Activated T-helper 9 cell treated with anti-CD3 and anti-CD28 coated beads, Interleukin-2, amount 50 U/mL, for 16 hours (primary cell): ENCODE data around the gene BORCS5.

Source experiments
- DNase-seq: peaks from one replicate; pipeline ENCODE4 v3.0.0-alpha.2; 2020; ENCODE audit warnings: low read depth

BORCS5 gene

DNA sequence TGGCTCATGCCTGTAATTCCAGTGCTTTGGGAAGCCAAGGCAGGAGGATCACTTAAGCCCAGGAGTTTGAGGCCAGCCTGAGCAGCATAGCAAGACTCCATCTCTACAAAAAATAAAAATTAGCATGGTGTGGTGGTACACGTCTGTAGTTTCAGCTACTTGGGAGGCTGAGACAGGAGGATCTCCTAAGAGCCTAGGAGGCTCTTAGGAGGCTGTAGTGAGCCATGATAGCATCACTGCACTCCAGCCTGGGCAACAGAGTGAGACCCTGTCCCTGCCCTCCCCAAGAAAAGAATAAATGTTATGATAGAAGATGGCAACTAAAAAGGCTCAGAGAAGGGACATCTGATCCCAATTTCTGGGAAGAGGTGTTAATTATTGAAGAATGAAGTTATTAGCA, 3.6 kb upstream of the BORCS5 start:
- no peak for DNase-seq

DNA sequence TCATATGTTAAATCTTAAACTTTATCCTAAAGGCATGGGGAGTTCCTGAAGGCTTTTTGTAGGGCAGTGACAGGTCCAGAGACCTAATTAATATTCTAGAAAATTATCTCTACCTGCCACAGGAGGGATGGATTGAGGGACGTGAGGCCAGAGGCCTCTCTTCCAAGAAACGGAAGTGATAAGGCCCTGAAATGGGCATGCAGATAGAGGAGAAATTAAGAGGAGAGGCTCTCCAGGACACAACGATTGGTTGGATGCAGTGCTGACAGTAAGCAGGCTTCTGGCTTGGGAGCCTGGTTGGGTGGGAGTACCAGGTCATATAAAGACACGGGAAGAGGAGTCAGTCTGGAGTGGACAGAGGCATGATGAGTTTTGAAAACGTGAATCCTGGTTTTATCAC, 3.1 kb upstream of the BORCS5 start:
- DNase-seq, result no peak

DNA sequence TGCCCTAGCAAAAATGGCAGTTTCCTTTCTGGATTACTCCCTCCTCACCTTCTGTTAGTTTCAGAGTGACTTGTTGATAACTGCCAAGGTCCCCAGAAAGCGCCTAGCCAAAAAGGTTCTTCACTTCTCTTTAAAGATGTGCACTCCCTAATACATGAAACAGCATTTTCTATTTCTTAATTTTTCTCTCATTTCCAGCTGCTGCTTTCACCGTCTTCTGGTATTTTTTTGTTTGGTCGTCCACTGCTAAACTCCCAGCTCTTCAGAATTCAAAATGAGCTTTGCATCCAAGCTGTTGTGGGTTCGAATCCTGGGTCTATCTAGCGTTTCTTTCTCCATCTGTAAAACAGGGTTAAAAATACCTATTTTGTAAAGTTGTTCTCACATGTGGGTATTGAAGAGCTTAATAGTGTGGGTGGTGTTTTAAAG, 397 bp upstream of the BORCS5 start:
- no peak for DNase-seq

- DNase-seq, result no peak
Measured at GRCh38 chr12:12357719-12358461, 1.0 kb downstream of the BORCS5 start.

DNA sequence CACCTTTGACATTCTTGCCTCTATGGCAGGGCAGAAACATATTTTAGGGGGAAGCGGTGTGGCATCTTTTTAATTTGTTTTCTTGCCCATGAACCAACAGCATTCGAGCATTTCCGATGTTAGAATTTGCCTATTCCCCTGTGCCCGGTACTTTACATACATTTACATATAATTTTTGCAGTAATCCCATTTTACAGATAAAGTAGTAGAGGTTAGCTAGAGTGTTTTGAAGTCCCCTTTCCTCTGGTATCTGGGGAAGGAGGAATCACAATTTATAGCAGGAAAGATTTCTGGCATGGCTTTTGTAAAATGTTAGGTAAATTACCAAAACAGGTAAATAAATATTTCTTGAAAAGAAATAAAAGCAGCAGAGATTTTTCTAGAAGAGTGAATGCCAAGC, 1.6 kb downstream of the BORCS5 start:
- DNase-seq, result no peak

DNA sequence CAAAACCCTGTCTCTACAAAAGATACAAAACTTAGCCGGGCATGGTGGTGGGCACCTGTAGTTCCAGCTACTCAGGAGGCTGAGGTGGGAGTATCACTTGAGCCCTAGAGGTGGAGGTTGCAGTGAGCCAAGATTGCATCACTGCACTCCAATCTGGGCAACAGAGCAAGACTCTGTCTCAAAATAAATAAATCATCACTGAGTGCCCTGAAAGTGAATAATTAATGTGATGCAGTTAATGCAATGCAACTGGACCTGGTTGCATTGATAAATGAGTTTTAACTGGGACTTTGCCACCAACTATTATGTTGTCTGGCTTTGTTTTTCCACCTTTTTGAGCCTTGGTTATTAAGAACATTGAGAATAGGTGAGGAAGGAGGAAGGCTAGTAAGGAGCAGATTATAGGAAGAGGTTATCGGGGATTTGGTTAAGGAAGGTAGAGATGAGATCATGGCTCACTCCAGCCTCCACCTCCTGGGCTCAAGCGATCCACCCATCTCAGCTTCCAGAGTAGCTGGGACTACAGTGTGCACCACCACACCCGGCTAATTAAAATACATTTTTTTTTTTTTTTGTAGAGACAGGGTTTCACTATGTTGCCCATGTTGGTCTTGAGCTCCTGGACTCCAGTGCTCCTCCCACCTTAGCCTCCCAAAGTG, 8.0 kb downstream of the BORCS5 start:
- no peak for DNase-seq

DNA sequence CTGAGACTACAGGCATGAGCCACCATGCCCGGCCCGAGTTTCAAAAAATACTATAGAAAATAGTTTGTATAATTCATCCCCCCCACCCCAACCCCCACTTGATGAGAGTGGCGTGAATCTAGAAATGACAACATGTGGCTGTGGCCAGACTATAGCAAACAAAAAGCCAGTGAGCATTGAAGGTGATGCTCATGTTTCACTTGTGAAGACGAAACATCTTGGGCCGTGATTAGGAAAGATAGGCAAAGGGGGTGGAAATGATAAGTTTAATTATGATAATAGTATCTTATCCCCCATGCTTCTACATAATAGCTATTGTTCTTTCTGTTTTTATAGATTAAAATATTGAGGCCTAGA, 8.5 kb downstream of the BORCS5 start:
- no peak for DNase-seq

- DNase-seq, result no peak
Measured at GRCh38 chr12:12365931-12366431, 9.1 kb downstream of the BORCS5 start.

- DNase-seq, result no peak
Measured at GRCh38 chr12:12366701-12367481, 10.0 kb downstream of the BORCS5 start.

- no peak for DNase-seq
Measured at GRCh38 chr12:12367482-12367998, 10.7 kb downstream of the BORCS5 start.

DNA sequence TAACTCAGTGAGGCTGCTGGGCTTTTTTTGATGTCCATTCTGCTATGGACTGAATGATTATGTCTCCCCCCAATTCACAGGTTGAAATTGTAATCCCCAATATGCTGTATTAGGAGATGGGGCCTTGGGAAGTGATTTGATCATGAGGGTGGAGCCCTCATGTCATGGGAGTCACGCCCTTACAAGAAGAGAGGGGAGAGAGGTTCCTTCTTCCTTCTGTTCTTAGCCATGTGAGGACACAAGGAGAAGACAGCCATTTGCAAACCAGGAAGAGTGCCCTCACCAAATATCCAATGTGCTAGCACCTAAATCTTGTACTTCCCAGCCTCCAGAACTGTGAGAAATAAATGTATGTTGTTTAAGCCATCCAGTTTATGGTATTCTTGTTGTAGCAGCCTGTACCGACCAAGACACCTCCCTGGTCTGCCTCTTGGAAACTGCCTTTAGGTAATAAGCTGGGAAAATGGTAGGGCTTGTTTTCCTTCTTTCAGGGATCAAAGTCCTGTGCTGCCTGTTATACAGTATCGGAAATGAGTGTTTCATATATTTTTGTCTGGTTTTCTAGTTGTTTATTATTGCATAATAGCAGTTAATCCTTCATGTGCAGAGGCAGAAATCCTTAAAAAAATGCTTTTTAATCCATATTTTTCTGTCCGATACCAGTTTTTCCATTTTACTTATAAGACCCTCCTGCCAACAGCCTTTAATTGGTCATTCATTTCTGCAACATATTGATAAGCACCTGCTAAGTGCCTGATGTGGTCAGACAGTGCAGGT, 16.3 kb downstream of the BORCS5 start:
- DNase-seq, result no peak

DNA sequence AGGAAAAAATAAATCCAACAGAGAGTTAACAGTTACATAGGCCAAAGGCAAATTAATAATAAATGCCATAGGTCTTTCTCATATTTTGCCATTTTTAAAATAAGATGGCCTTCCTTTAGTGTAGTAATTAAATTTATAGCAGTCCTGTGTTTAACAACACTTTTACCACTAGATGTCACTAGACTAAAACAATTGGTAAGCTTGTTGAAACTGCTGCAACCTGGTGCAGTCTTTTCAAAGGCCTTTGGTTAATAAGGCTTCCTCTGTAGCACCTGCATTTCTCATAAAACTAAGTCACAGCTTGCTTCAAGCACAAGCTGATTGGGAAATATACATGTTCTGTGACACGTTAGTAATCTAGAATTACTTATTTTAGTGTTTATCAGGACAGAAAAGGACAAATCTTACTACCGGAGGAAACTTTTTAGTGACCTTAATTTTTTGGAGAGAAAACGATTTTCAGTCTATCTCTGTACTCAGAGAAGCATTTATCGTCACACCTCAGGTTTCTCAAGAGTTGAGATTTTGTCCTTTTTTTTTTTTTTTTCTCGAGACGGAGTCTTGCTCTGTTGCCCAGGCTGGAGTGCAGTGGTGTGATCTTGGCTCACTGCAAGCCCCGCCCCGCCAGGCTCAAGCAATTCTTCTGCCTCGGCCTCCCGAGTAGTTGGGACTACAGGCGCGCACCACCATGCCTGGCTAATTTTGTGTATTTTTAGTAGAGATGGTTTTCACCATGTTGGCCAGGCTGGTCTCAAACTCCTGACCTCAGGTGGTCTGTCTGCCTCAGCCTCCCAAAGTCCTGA, 20.0 kb downstream of the BORCS5 start:
- DNase-seq, result no peak

DNA sequence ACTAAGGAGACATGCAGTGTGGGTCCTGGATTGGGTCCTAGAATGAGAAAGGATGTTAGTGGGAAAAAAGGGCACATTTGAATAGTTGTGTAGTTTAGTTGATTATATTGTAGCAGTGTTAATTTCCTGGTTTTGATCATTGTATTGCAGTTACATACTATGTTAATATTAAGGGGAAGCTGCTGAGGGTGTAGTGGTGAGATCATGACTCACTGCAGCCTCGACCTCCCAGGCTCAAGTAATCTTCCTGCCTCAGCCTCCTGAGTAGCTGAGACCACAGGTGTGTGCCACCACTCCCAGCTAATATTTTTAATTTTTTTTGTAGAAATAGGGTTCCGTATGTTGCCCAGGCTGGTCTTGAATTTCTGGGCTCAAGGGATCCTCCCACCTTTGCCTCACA, 21.7 kb downstream of the BORCS5 start:
- no peak for DNase-seq

DNA sequence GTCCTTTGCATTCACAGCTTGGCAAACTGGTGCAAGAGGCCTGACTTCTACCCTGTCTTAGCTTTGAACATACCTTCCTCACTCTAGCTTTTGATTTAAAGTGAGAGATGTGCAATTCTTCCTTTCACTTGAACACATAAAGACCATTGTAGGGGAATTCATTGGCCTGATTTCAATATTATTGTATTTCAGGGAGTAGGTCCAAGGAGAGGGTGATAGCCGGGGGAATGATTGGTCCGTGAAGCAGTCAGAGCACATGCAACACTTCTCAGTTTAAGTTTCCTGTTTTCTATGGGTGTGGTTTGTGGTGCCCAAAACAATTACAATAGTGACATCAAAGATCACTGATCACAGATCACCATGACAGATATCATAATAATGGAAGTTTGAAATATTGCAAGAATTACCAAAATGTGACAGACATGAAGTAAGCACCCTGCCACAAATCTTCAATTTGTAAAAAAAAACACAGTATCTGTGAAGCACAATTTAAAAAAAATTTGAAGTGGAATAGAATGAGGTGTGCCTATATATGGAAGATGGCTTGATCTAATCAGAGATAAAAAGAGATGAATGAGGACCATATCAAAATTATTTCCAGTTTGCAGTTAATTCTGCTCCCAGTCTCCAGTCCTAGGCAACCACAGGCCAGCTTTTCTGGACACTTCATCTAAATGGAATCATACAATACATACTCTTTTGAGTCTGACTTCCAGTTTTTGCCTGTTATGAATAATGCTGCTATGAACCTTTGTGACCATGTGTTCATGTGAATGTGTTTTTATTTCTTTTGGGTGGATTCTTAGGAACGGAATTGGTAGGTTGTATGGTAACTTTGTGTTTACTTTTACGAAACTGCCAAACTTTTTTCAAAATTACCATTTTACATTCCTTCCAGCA, 23.2 kb downstream of the BORCS5 start:
- DNase-seq, result no peak

DNA sequence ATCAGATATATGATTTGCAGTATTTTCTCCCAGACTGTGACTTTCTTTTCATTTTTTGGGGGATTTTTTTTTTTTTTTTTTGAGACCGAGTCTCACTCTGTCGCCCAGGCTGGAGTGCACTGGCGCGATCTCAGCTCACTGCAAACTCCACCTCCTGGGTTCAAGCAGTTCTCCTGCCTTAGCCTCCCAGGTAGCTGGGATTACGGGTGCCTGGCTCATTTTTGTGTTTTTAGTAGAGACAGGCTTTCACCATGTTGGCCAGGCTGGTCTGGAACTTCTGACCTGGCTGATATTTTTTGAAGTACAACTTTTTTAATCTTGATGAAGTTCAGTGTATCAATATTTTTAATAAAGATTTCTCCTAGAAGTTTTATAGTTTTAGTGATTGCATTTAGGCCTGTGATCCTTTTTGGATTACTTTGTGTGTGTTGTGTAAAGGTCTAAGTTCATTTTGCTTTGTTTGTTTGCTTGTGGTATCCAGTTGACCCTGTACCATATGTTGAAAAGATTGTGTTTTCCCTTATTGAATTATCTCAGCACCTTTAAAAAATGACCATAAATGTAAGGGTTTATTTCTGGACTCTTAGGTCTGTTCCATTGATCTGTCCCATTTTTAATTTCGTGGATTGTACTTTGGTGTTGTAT, 24.2 kb downstream of the BORCS5 start:
- DNase-seq, result no peak

DNA sequence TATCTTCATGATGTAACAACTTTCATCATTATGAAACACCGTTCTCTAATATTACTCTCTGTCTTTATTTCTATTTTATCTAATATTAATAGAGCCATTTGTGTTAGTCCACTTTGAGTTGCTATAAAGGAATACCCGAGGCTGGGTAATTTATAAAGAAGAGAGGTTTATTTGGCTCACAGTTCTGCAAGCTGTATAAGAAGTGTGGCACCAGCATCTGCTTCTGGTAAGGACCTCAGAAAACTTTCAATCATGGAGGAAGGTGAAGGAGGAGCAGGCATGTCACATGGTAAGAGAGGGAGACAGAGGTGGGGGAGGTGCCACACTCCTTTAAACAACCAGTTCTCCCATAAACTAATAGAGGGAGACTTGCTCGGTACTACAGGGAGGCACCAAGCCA, 25.1 kb downstream of the BORCS5 start:
- DNase-seq, result no peak

GRCh38 chr12:12384571-12385340, 27.9 kb downstream of the BORCS5 start:
- no peak for DNase-seq

- no peak for DNase-seq
Measured at GRCh38 chr12:12387501-12387900, 30.6 kb downstream of the BORCS5 start.

DNA sequence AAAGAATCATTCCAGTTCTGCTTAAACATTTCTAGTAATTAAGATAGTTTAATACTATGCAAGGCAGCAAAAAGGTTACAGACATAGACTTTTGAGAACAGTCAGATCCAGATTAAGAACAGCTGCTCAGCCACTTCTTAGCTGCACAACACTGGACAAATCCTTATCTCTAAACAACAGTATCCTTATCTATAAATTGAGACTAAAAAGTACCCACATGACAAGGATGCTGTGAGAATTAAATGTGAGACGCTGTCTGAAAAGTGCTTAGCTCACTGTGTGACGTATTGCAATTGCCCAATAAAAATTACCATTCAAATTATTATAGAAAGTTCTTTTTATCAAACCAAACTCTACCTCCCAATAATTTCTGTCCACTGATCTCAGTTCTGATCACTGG, 35.5 kb downstream of the BORCS5 start:
- no peak for DNase-seq
